MM.1S (cell line): ENCODE results near the gene HCRTR1.

Source experiments
- DNase-seq: peaks from one replicate; pipeline ENCODE4 v3.0.0-alpha.2; 2015
- H2AFZ ChIP-seq: fragments of 300-600 bp; sonication (generic); 2 replicates; pipeline ENCODE4 v1.6.0; 2016; ENCODE audit warnings: antibody characterized with exemption, low read length
- H3F3A ChIP-seq: fragments of 300-600 bp; sonication (generic); 2 replicates; pipeline ENCODE4 v1.6.1; 2016; ENCODE audit warnings: mild to moderate bottlenecking, antibody characterized with exemption, low read length, moderate library complexity, mixed read lengths; ENCODE audit not compliant: insufficient read depth
- H3K27ac ChIP-seq: fragments of 300-600 bp; sonication (generic); 2 replicates; pipeline ENCODE4 v1.5.1; 2016; ENCODE audit warnings: mild to moderate bottlenecking, low read length
- H3K27me3 ChIP-seq: fragments of 300-600 bp; sonication (generic); replicated peaks from 2 replicates; pipeline ENCODE4 v1.6.0; 2016; ENCODE audit warnings: low read length; ENCODE audit not compliant: insufficient read depth
- H3K36me3 ChIP-seq: fragments of 300-600 bp; sonication (generic); replicated peaks from 2 replicates; pipeline ENCODE4 v1.6.1; 2016; ENCODE audit warnings: mild to moderate bottlenecking, low read length, mixed read lengths; ENCODE audit not compliant: insufficient read depth
- H3K4me1 ChIP-seq: fragments of 300-600 bp; sonication (generic); 2 replicates; pipeline ENCODE4 v1.6.1; 2016; ENCODE audit warnings: low read length, mixed read lengths
- H3K4me2 ChIP-seq: fragments of 300-600 bp; sonication (generic); 2 replicates; pipeline ENCODE4 v1.6.0; 2016; ENCODE audit warnings: low read depth, low read length
- H3K4me3 ChIP-seq: fragments of 300-600 bp; sonication (generic); 2 replicates; pipeline ENCODE4 v1.5.1; 2016; ENCODE audit warnings: low read length, mixed read lengths
- H3K79me2 ChIP-seq: fragments of 300-600 bp; sonication (generic); 2 replicates; pipeline ENCODE4 v1.6.1; 2016; ENCODE audit warnings: mixed run types, low read length, mixed read lengths
- H3K9ac ChIP-seq: fragments of 300-600 bp; sonication (generic); 2 replicates; pipeline ENCODE4 v1.6.1; 2016; ENCODE audit warnings: low read length, mixed read lengths
- H3K9me2 ChIP-seq: fragments of 300-600 bp; sonication (generic); replicated peaks from 2 replicates; pipeline ENCODE4 v1.6.1; 2016; ENCODE audit warnings: mild to moderate bottlenecking, low read length, mixed read lengths; ENCODE audit not compliant: insufficient read depth
- H3K9me3 ChIP-seq: fragments of 300-600 bp; sonication (generic); replicated peaks from 2 replicates; pipeline ENCODE4 v1.6.1; 2016; ENCODE audit warnings: mild to moderate bottlenecking, low read length, mixed read lengths; ENCODE audit not compliant: insufficient read depth
- H4K20me1 ChIP-seq: fragments of 300-600 bp; sonication (generic); 2 replicates; pipeline ENCODE4 v1.6.1; 2016; ENCODE audit warnings: mild to moderate bottlenecking, low read length, moderate library complexity, mixed read lengths; ENCODE audit not compliant: insufficient read depth
- CTCF ChIP-seq: fragments of 300-600 bp; sonication (generic); IDR thresholded peaks from 2 replicates; pipeline ENCODE4 v1.5.1; 2016; ENCODE audit warnings: antibody characterized with exemption, low read length, mixed read lengths
- EZH2 ChIP-seq: fragments of 300-600 bp; sonication (generic); optimal IDR thresholded peaks from 2 replicates; pipeline ENCODE3; 2017; ENCODE audit warnings: low read depth, mild to moderate bottlenecking, antibody characterized with exemption, low read length, mixed read lengths
- EZH2phosphoT487 ChIP-seq: fragments of 300-600 bp; sonication (generic); IDR thresholded peaks from 2 replicates; pipeline ENCODE4 v1.6.1; 2018; ENCODE audit warnings: antibody characterized with exemption, low read length

The HCRTR1 gene

DNA sequence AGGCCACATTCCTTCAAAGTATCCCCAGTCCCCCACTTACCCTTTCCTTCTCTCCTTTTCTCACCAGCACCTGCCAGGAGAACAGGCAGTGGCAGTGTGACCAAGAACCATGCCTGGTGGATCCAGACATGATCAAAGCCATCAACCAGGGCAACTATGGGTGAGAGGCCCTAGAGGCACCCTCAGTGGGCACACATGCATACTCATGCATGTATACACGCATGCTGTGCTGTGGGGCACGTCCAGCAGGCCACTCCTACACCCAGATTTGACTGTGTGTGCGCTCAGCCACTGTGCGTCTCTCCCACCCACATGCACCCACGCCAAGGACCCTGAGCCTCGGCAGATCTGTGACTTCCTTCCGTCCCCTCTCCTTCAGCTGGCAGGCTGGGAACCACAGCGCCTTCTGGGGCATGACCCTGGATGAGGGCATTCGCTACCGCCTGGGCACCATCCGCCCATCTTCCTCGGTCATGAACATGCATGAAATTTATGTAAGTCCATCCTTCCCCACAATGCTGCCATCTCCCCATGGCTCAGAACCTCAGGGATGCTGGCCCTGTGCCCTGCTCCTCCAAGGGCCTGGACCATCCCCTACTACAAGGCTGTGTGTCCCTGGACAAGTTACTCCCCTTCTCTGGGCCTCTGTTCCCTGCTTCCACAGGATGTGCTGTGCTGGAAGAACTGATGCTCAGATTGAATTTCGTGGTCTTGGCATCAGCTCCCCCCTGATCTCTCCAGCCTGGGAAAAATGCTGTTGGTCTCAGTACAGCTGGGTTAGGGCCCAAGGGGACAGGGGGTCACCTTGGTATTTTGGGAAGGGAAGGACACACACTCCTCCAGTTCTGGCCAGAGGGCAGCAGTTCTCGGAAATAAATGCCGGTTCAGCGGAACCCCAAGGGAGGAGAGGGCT lies 34.2 kb upstream of the HCRTR1 start:
- Histone ChIP-seq H3K27me3 (no peaks in the 10 kb centered on the region; the same call in 1 of the 2 replicates), H3K9me3 (no peaks in the 10 kb centered on the region), H2AFZ (no peak overlapping the region), H4K20me1 (no peaks in the 10 kb centered on the region), H3K9me2 (no peaks in the 10 kb centered on the region), H3K9ac (no peak overlapping the region), H3K27ac (no peak overlapping the region), H3F3A (no peaks in the 10 kb centered on the region), H3K4me2 (no peak overlapping the region), H3K4me1 (no peaks in the 10 kb centered on the region), H3K36me3 (no peaks in the 10 kb centered on the region), H3K79me2 (no peaks in the 10 kb centered on the region), H3K4me3 (no peak overlapping the region)
- TF ChIP-seq EZH2phosphoT487 = no peak
- no peak for TF ChIP-seq CTCF
- no peak for TF ChIP-seq EZH2
- no peak for DNase-seq

DNA sequence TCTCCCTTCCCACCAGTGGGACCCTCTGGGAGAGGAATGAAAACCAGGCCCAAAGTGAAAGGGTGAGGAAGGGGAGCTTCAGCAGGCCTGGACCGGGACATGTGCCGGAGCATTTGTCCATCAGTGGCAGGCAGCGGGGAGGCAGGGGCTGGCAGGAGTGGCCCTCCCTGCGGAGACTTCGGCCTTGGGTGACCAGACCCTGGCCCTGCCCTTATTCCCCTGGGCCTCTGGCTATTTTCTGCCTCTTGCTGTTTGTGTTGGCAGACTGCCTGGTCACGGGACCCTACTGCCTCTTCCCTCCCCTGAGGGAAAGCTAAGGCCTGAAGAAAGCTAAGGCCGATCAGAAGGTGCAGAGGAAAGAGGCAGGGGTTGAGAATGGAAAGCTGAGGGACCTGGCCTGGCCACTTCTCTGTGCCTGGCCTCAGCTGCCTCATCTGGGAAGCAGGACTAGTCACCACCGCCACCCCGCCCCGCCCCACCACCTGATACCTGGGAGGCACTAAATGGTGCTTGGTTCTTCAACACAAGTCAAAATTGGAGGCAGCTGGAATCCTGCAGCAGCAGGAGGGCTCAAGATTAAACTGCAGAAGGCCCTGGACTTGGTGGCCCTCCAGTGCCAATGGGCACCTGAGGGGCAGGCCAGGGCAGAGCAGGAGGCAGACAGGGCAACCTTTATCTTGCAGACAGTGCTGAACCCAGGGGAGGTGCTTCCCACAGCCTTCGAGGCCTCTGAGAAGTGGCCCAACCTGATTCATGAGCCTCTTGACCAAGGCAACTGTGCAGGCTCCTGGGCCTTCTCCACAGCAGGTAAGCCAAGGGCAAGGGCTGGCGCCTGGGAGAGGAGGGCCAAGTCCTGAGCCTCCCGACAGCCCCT lies 33.3 kb upstream of the HCRTR1 start:
- H3K79me2 ChIP-seq = no peaks in the 10 kb centered on the region
- H3K27ac ChIP-seq = no peak overlapping the region
- H3K9me2 ChIP-seq = no peaks in the 10 kb centered on the region
- TF ChIP-seq EZH2phosphoT487 (no peak), CTCF (no peak), EZH2 (no peak)
- no peak for DNase-seq
- no peaks in the 10 kb centered on the region for H3F3A ChIP-seq
- no peaks in the 10 kb centered on the region for H3K36me3 ChIP-seq
- H3K4me1 ChIP-seq = no peaks in the 10 kb centered on the region
- no peak overlapping the region for H3K4me2 ChIP-seq
- H3K27me3 ChIP-seq = no peaks in the 10 kb centered on the region; the same call in 1 of the 2 replicates
- no peaks in the 10 kb centered on the region for H3K9me3 ChIP-seq
- no peak overlapping the region for H2AFZ ChIP-seq
- H3K4me3 ChIP-seq = no peak overlapping the region
- no peak overlapping the region for H3K9ac ChIP-seq
- H4K20me1 ChIP-seq = no peaks in the 10 kb centered on the region

GRCh38 chr1:31584869-31585735 lies 32.4 kb upstream of the HCRTR1 start:
- TF ChIP-seq CTCF (no peak), EZH2 (no peak), EZH2phosphoT487 (no peak)
- H3K27ac ChIP-seq = no peak overlapping the region

More at GRCh38 chr1:31584869-31585735, 32.4 kb upstream of the HCRTR1 start:
- no peak overlapping the region for H2AFZ ChIP-seq
- no peak overlapping the region for H3K4me2 ChIP-seq
- no peaks in the 10 kb centered on the region for H4K20me1 ChIP-seq
- no peak for DNase-seq
- no peaks in the 10 kb centered on the region for H3K79me2 ChIP-seq
- H3K27me3 ChIP-seq = no peaks in the 10 kb centered on the region; the same call in 1 of the 2 replicates
- H3K4me1 ChIP-seq = no peaks in the 10 kb centered on the region
- H3K9me3 ChIP-seq = no peaks in the 10 kb centered on the region
- H3F3A ChIP-seq = no peaks in the 10 kb centered on the region
- no peak overlapping the region for H3K9ac ChIP-seq
- no peaks in the 10 kb centered on the region for H3K9me2 ChIP-seq
- H3K36me3 ChIP-seq = no peaks in the 10 kb centered on the region
- H3K4me3 ChIP-seq = no peak overlapping the region
